Central memory CD8-positive, alpha-beta T cell (primary cell): ENCODE data around the gene PRR18.
A peak's percentile ranks its signal among the peaks of the same experiment; 100 is the strongest.
"Not testable (repeated sequence)": the region's sequence is repeated elsewhere in the genome, so short reads cannot be mapped to it uniquely, and the experiment has no call there.

ENCODE experiments used
- ATAC-seq: fragments of 150-1000 bp; cut with Tn5 transposase; replicated peaks from 2 replicates; pipeline ENCODE4 v1.10.0; 2022; ENCODE audit warnings: mild to moderate bottlenecking, moderate FRiP score, moderate number of reproducible peaks; ENCODE audit not compliant: poor library complexity, severe bottlenecking; ENCODE audit errors: extremely low read depth
- DNase-seq, 2 donors: peaks; one replicate each; pipeline ENCODE4 v3.0.0; 2021; ENCODE audit warnings: low spot score in 2 of 2
- H3K27ac Mint-ChIP-seq: one replicate; pipeline ENCODE4 v1.8.0; 2022; ENCODE audit warnings: low read depth, mild to moderate bottlenecking, moderate library complexity, mixed read lengths
- H3K27me3 Mint-ChIP-seq: one replicate; pipeline ENCODE4 v1.8.0; 2022; ENCODE audit warnings: mixed read lengths
- H3K36me3 Mint-ChIP-seq: one replicate; pipeline ENCODE4 v1.8.0; 2022; ENCODE audit warnings: mild to moderate bottlenecking, moderate library complexity, mixed read lengths; ENCODE audit not compliant: insufficient read depth
- H3K4me1 Mint-ChIP-seq: one replicate; pipeline ENCODE4 v1.8.0; 2022; ENCODE audit warnings: mixed read lengths
- H3K4me3 Mint-ChIP-seq: one replicate; pipeline ENCODE4 v1.8.0; 2022; ENCODE audit warnings: mild to moderate bottlenecking, moderate library complexity, mixed read lengths
- H3K9me3 Mint-ChIP-seq: one replicate; pipeline ENCODE4 v1.8.0; 2022; ENCODE audit warnings: mixed read lengths

The PRR18 gene

GRCh38 chr6:166308033-166308768 is at the start of gene PRR18:
TSS of gene PRR18 (minus strand) at chr6:166308392. CDS start at chr6:166308142, 250 bp downstream.
- Mint-ChIP-seq H3K4me1 (no peaks in the 10 kb centered on the region), H3K27me3 (peaks cover 56% of the 10 kb centered on the region), H3K27ac (no peak within 1 kb of the TSS), H3K36me3 (no peaks in the 10 kb centered on the region), H3K4me3 (peak within 1 kb of the TSS; percentile 52), H3K9me3 (no peaks in the 10 kb centered on the region)
- no peak for DNase-seq
- ATAC-seq, result peak; percentile 9

GRCh38 chr6:166355552-166355951 is 47.4 kb upstream of the PRR18 start:
- H3K9me3 Mint-ChIP-seq, result no peaks in the 10 kb centered on the region
- peaks cover 39% of the 10 kb centered on the region for H3K27me3 Mint-ChIP-seq
- H3K4me3 Mint-ChIP-seq, result no peak overlapping the region
- no peak overlapping the region for H3K27ac Mint-ChIP-seq
- H3K36me3 Mint-ChIP-seq, result no peaks in the 10 kb centered on the region
- ATAC-seq (no peak), DNase-seq (no peak)
- H3K4me1 Mint-ChIP-seq, result no peaks in the 10 kb centered on the region

- no peak for ATAC-seq
- Mint-ChIP-seq H3K4me3 (no peak overlapping the region), H3K27ac (no peak overlapping the region), H3K4me1 (no peaks in the 10 kb centered on the region), H3K27me3 (peaks cover 33% of the 10 kb centered on the region), H3K9me3 (no peaks in the 10 kb centered on the region), H3K36me3 (no peaks in the 10 kb centered on the region)
- no peak for DNase-seq
Measured at GRCh38 chr6:166354965-166355364, 46.8 kb upstream of the PRR18 start.

- Mint-ChIP-seq H3K27ac (no peak overlapping the region), H3K9me3 (no peaks in the 10 kb centered on the region), H3K4me3 (no peak overlapping the region), H3K36me3 (no peaks in the 10 kb centered on the region), H3K4me1 (no peaks in the 10 kb centered on the region), H3K27me3 (peaks cover 25% of the 10 kb centered on the region)
- ATAC-seq (no peak), DNase-seq (no peak)
Measured at GRCh38 chr6:166354143-166354542, 46.0 kb upstream of the PRR18 start.

- Mint-ChIP-seq H3K36me3 (no peaks in the 10 kb centered on the region), H3K4me3 (no peak overlapping the region), H3K9me3 (no peaks in the 10 kb centered on the region), H3K27ac (no peak overlapping the region), H3K27me3 (peaks cover 19% of the 10 kb centered on the region), H3K4me1 (no peaks in the 10 kb centered on the region)
- ATAC-seq, result no peak
- DNase-seq, result no peak
Measured at GRCh38 chr6:166353507-166353906, 45.3 kb upstream of the PRR18 start.

GRCh38 chr6:166352923-166353322 is 44.7 kb upstream of the PRR18 start:
- no peaks in the 10 kb centered on the region for H3K36me3 Mint-ChIP-seq
- DNase-seq (no peak), ATAC-seq (no peak)
- no peaks in the 10 kb centered on the region for H3K9me3 Mint-ChIP-seq
- H3K27me3 Mint-ChIP-seq, result peaks cover 13% of the 10 kb centered on the region
- no peak overlapping the region for H3K4me3 Mint-ChIP-seq
- no peaks in the 10 kb centered on the region for H3K4me1 Mint-ChIP-seq
- H3K27ac Mint-ChIP-seq, result no peak overlapping the region

GRCh38 chr6:166351715-166352285 is 43.6 kb upstream of the PRR18 start:
- no peak for DNase-seq
- Mint-ChIP-seq H3K36me3 (no peaks in the 10 kb centered on the region), H3K4me1 (no peaks in the 10 kb centered on the region), H3K9me3 (no peaks in the 10 kb centered on the region), H3K27ac (no peak overlapping the region), H3K27me3 (peaks cover 13% of the 10 kb centered on the region), H3K4me3 (no peak overlapping the region)
- no peak for ATAC-seq

GRCh38 chr6:166348305-166348949 is 40.2 kb upstream of the PRR18 start:
- Mint-ChIP-seq H3K4me3 (no peak overlapping the region), H3K27ac (no peak overlapping the region), H3K9me3 (no peaks in the 10 kb centered on the region), H3K27me3 (no peaks in the 10 kb centered on the region), H3K36me3 (no peaks in the 10 kb centered on the region), H3K4me1 (no peaks in the 10 kb centered on the region)
- no peak for DNase-seq
- no peak for ATAC-seq

GRCh38 chr6:166346965-166347364 is 38.8 kb upstream of the PRR18 start:
- no peaks in the 10 kb centered on the region for H3K9me3 Mint-ChIP-seq
- no peak overlapping the region for H3K4me3 Mint-ChIP-seq
- no peaks in the 10 kb centered on the region for H3K36me3 Mint-ChIP-seq
- no peak for DNase-seq
- no peak for ATAC-seq
- no peaks in the 10 kb centered on the region for H3K27me3 Mint-ChIP-seq
- H3K27ac Mint-ChIP-seq, result no peak overlapping the region
- peaks cover 1% of the 10 kb centered on the region for H3K4me1 Mint-ChIP-seq

GRCh38 chr6:166346449-166346848 is 38.3 kb upstream of the PRR18 start:
- H3K4me3 Mint-ChIP-seq, result no peak overlapping the region
- H3K27me3 Mint-ChIP-seq, result no peaks in the 10 kb centered on the region
- DNase-seq (no peak), ATAC-seq (no peak)
- H3K9me3 Mint-ChIP-seq, result no peaks in the 10 kb centered on the region
- H3K4me1 Mint-ChIP-seq, result peaks cover 6% of the 10 kb centered on the region
- H3K36me3 Mint-ChIP-seq, result no peaks in the 10 kb centered on the region
- H3K27ac Mint-ChIP-seq, result no peak overlapping the region

- not testable (repeated sequence) for ATAC-seq, H3K4me1 Mint-ChIP-seq
Measured at GRCh38 chr6:166345672-166346071, 37.5 kb upstream of the PRR18 start.

GRCh38 chr6:166344921-166345320 is 36.7 kb upstream of the PRR18 start:
- not testable (repeated sequence) for H3K27me3 Mint-ChIP-seq, H3K4me1 Mint-ChIP-seq, H3K27ac Mint-ChIP-seq, H3K9me3 Mint-ChIP-seq, DNase-seq, ATAC-seq, H3K36me3 Mint-ChIP-seq, H3K4me3 Mint-ChIP-seq

More at GRCh38 chr6:166345672-166346071, 37.5 kb upstream of the PRR18 start:
- not testable (repeated sequence) for H3K27ac Mint-ChIP-seq, H3K36me3 Mint-ChIP-seq, H3K4me3 Mint-ChIP-seq, DNase-seq, H3K27me3 Mint-ChIP-seq, H3K9me3 Mint-ChIP-seq

- no peak overlapping the region for H3K4me3 Mint-ChIP-seq
- H3K36me3 Mint-ChIP-seq, result no peaks in the 10 kb centered on the region
- H3K4me1 Mint-ChIP-seq, result peaks cover 6% of the 10 kb centered on the region
- no peak overlapping the region for H3K27ac Mint-ChIP-seq
- H3K27me3 Mint-ChIP-seq, result no peaks in the 10 kb centered on the region
- ATAC-seq (no peak), DNase-seq (no peak)
- H3K9me3 Mint-ChIP-seq, result no peaks in the 10 kb centered on the region
Measured at GRCh38 chr6:166344240-166344639, 36.0 kb upstream of the PRR18 start.
